Fibroblast of the conjunctiva (primary cell): ENCODE measurements around the gene CHRNB4.

ENCODE experiments used
- DNase-seq: peaks from one replicate; pipeline ENCODE4 v3.0.0-alpha.2; 2010; ENCODE audit warnings: low read depth

Gene CHRNB4

DNA sequence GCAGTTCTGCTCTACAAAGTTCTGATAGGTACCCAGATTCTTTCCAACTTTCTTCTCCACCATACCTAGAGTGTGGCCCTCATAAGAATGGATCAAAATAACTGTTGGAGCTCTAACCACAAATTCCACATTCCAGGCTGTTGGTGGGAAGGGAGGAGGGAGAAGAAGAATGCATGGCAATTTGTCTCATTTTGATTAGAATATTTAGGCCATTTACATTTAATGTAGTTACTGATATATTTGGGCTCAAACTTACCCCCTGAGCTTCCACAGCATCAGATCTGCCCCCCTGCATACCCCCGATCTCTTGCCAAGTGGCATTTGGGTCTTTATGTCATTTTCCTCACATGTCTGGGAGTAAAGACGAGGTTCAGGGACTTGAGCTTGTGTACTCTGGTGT, 7.7 kb downstream of the CHRNB4 start:
- DNase-seq = no peak

DNA sequence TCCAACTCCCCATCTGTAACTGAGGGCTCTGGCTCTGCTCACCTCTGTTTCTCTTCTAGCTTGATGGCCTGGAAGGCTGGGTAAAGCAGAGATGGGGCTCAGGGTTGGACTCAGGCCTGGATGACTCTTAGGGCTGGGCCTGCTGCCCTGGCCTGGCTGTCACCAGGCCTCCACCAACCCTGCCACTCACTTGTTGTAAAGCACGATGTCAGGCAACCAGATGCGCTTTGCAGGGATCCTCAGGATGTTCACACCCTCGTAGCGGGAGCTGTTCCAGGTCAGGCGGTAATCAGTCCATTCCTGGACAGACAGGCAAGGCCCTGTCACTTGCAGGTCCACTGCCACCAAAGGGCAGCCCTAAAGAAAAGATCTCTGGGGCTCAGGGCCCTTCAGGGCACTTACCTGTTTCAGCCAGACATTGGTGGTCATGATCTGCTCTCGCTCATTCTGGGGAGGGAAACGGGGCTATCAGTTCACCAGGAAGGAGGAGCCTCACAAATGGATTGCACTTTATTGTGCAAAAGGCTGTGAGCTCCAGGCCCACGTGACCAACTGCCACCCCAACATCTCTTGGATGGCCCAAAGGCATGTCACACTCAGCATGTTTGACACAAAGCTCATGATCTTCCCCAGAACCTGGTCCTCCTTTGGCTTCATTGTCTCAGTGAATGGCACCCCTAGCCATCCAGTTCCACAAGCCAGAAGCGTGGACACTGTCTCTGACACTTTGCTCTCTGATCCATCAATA, 9.9 kb downstream of the CHRNB4 start:
- DNase-seq = no peak

DNA sequence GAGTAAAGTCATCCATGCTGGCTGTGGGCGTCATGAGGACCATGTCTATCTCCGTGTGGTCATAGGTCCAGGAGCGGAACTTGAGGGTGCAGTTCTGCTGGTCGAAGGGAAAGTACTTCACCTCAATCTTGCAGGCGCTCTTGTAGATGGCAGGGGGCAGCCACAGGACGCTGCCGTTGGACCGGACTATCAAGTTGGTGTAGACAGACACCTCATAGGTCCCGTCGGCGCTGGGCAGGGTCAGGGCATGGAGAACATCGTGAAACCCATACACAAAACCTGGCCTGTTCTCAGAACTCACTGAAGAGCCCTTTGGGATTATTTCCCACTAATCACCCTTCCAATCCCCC, 11.3 kb downstream of the CHRNB4 start:
- DNase-seq = no peak

DNA sequence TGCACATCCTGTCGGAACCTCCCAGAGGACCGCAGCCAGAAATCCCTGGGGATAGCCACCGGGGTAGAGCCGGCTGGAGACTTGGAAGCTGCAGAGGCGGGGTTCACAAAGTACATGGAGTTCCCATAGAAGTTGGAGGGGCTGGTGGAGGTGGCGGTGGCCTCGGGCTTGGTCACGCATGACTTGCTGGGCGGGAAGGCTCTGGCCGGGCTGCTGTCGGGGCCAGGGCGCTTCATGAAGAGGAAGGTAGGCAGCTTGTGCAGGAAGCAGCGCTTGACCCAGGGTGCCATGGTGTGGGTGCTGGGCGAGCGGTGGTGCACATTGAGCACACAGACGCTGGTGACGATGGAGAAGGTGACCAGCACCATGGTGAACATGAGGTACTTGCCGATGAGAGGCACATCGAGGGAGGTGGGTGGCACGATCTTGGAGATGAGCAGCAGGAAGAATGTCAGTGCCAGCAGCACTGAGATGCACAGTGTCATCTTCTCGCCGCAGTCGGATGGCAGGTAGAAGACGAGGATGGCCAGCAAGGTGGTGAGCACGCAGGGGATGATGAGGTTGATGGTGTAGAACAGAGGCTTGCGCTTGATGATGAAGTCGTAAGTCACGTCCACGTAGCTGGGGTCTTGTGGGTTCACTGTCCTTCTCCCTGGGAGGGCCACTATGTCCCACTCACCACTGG, 11.8 kb downstream of the CHRNB4 start:
- no peak for DNase-seq

DNA sequence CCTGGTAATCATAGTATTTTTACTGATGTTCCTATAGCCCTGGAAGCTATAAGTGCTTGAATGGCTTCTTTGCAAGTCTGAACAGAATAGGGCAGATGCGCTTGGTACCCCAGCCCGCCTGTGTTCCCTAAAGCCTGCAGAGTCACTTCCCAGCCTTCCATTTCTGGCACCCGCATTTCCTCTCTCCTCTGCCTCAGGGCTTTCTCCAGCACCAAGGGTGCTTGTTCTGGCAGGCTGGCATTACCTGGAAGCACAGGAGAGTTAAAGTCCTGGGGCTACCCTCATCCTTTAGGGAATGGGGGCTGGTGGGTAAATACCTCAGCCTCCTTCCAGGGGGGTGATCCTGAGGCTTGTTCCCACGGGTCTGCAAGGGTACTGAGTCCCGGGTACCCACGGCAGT, 12.8 kb downstream of the CHRNB4 start:
- DNase-seq = no peak

DNA sequence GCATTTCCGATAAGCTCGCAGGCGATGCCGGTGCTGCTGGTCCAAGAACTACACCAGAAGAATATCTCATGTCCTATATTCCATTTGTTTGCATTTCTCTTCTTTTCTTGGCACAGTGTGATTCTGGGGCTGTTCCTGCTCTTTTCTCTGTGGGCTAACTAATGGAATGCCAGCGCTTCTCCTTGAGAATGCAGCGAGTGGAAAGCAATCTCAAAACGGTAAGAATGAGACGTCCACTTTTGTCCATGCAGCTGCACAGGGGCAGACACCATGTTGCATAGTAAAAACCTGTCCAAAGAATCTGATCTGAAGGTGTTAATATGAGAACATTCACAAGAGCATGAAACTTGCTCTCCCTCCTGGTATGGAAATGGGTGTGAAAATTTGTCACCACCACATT, 13.7 kb downstream of the CHRNB4 start:
- DNase-seq = no peak

DNA sequence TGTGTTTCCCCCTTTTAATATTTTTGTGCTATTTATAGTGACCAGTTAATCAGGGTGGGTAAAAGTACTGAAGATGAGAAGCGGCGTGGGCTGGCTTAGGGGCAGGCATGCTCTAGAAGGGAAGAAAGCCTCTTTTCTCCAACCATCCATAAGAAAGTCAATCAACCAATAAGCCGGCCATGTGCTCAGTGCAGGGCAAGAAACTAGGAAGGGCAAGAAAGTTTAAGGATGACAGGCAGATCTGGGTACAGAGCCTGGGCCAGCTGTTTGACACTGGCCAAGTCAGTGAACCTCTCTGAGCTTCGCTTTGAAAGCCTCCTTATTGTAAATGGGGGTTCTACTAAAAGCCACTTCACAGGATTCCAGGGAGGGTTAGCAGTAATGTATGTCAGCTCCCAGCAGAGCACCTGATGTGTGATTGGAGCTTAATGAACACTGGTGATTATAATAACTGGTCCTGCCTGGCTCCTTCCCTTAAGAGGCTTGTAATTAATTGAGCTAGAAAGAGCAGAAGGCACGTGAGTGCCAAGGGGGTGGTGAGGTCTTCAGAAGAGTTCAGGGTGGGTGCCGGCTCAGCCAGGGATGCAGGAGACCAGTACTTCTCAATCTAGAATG, 14.5 kb downstream of the CHRNB4 start:
- no peak for DNase-seq

DNA sequence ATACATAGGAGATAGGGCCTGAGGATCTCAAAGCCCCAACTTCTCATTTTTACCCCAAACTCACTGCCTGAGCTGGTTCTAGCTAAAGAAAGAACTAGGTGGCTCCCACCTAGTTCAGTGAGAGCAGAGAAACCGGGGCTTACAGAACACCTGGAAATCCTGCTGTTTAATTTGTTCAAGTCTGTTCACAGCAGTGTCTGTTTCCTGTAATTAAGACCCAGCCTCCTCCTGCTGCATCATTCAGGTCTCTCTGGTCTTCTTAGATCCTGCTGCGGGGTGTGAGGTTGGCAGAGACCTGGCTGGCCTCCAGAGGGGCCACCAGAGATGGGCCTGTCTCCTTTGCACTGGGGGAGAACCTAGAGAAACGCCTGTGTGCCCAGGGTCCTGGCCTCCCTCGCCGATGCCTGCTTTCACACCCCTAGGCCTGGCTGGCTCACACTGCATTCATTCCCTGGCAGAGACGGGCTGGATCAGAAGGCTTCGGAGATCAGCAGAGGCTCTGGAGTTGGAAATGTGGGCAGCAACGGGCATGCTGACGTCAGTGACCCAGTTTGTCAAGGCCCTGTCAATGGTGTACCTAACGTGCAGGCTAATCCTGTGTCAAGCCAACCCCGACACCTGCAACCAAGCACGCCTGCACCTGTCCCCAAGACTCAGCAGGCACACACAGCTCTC, 15.3 kb downstream of the CHRNB4 start:
- no peak for DNase-seq

DNA sequence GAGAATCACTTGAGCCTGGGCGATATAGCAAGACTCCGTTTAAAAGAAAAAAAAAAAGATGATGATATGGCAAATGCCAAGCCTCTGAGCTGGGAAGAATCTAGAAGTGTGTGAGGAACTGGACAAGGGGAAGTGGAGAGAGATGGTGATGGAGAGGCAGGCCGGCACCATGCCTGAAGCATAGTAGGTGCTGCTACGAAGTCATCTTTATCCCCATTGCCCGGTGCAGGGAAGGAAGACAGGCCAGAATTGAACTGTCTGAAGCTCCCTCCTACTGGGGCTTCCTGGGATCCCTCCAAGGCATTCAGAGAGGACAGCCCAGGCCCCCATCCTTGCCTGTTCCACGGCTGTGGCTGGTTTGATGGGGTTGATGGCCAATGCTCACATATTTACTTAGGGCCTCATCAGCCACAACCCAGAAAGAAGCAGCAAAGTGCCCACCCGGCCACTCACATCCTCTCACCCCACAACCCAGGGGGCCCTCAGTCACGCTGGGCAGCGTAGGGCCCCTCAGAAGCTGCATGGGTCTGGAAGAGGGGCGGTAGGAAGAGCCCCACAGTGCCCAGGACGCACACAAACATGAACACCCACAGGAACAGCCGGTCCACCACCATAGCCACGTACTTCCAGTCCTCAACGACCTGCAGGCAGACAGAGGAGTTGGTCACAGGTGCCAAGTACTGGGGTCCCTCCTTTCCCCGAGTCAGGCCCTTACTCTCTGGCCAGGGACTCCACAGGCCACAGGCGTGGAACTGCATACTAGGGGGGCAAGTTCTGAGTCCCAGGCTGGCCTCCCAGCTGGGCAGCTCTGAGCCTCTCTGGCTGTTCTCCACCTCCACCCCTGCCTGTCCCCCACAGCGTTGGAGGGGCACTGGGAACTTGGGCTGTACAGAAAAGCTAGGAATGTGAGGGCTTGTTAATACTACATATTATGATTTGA, 16.1 kb downstream of the CHRNB4 start:
- no peak for DNase-seq

DNA sequence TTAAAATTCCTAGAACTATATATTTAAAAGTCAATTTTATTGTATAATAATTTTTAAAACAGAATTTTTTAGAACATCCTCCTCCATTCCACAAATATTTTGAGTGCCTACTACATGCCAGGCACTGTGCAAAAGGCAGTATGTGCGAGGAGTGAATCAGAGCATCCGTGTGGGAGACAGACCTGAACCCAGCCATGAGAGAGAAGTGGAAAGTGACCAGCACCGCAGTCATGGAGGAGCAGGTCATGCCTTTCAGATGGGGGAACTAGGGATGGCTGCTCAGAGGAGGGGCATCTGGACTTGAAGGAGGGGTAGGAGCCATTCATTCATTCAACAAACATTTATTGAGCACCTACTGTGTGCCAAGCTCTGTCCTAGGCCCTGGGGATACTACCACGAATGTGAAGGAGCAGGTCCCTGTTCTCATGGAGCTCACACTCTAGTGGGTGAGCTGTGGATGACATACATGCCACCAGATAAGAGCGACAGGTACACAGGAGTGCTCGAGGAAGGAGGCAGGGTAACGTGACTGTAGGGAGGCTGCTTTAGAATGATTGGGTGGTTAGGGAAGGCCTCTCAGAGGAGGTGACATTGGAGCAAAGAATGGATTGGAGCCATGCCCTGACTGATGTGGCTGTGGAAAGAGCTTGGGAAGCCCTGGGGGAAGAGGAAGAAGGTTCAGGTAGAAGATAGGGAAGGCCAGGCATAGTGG, 17.1 kb downstream of the CHRNB4 start:
- DNase-seq = no peak

DNA sequence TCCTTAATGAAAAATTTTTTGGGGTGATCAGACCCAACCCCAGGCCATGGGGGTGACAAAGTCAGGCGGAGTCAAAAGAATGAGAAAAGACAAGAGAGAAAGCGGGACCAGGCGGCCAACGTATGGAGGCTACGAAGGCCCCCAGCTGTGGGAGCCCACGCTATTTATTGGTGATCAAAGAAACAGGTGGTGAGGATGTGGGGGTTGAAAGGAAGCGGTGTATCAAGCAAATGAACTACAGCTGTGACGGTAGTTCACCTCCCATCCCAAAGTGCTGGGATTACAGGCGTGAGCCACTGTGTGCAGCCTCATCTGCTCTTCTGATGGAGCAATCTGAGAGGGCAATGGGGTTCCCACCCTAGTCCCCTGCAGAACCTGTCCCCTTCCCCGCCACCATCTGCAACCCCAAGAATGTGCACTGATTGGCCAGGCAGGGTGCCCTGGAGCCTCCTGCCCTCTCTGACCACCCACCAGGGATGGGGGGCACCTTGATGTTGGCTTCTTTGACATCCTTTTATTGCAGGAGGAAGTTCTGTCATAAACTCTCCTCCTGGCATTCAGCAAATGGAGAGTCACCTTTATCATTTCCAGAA, 19.1 kb downstream of the CHRNB4 start:
- no peak for DNase-seq

DNA sequence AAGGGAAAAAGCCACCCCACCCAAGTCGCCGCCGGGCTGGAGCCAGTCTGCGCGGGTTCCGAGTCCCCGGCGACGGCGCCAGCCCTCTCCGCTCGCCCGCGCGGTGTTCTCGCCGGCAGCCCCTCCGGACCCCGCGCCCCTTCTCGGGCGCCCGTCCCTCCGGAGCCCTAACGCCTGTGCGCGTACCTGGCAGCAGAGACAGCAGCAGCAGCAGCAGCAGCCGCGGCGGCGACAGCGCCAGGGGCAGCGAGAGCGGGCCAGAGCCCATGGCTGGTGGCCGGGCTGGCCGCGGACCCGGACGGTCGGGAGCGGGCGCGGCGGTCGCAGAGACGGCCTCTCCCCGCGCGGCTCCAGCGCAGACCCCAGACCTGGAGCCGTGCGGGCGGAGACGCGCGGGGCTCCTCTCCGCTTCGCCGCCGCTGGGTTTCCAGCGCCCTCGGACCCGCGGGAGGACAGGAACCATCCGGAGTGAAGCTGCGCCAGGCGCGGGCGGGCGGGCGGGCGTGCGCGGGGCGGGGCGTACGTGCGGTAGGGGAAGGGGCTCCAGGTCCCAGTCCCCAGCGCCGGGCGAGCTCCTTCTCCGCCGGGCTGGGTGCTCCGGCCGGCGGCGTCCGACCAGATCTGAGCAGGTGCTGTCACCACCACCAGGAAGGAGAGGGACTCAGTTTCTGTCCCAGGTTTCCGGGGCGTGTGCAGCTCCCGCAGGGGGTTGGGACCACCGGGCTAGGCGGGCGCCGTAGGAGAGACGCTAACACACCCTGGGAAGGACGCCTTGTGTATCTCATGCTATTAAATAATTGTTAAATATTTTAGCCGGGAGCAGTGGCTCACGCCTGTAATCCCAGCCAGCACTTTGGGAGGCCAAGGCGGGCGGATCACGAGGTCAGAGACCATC, 20.2 kb downstream of the CHRNB4 start, which contains the start of gene CHRNA3:
CHRNA3 (minus strand) TSS at position 470 of the 895 bp plus-strand sequence; CDS start at position 268, 202 bp downstream.
- no peak for DNase-seq

DNA sequence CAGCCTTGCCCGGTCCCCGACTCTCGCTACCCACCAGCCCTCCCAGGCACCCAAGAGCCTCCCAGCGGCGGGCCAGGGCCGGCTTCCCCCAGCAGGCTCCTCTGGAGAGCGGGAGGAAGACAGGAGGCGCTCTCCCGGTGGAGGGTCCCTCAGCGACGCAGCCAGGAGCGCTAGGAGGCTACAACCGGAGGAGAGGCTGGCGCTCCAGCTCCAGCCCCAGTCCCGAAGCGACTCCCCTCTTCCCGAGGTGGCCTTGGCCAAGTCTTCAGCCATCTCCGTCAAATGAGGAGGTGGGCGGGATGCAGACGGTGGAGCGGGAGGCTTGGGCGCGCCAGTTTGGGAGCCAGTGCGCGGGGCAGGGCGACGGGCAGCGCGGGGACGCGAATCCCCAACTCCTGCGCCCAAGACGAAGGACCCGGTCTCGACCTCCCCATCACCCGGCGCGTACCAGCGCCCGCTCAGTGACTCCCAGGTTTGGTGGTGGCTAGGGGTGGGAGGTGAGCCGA, 20.9 kb downstream of the CHRNB4 start:
- DNase-seq = no peak

DNA sequence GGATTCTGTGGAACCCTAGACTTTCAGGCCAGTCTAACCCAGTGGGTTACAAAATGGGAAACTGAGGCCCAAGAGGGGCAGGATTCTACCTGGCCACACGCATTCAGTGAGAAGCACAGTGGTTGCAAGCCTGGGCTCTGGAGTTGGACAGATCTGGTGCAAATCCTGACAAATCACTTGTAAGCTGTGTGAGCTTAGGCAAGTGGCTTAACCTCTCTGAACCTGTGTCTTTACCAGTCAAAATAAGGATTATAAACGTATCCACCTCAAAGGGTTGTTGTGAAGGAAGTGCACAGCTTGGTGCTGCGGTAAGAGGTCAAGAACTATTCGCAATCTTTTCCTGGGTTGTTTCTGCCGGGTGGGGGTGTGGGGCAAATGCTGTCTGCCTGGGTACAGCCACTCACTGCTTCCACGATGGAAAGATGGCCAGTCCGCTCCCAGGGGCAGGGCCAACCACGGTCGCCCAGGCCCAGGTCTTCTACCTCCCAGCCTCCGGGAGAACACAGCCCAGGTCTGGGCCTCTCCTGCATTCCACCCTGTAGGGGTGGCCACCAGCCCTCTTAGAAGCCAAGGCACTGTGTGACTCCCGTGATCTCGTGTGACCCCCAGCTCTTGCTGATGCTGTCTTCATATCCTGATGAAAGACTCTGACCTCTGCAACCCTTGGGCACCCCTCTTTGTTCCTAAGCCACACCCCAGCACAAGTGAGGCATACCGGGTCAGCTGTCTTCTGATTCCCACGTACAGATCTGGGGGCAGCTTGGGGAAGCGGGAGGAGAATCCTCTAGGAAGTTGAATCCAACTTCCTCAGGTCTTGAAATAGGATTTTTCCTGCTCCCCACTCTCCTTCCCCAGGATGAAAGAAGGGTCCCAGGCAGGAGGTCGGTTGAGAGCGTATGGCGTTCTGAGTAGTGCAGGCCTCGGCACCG, 21.7 kb downstream of the CHRNB4 start:
- no peak for DNase-seq

DNA sequence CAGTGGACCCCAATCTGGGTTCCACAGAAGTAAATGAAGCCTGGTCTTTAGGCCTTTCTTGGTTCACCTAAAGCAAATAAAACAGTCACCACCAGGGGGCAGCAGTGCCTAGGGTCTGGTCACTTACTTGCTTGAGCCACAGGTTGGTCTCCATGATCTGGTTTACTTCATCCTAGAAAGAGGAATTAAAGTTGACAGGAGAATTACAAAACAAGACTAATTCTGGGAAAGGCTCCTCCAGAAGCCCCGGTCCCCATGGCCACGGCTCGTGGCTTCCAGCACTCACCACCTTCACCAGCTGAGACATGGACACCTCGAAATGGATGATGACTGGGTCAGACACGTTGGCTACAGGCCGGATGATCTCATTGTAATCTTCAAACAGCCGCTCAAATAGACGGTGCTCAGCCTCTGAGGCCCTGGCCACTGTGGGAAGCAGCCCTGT, 22.5 kb downstream of the CHRNB4 start:
- peak; percentile 63 for DNase-seq

DNA sequence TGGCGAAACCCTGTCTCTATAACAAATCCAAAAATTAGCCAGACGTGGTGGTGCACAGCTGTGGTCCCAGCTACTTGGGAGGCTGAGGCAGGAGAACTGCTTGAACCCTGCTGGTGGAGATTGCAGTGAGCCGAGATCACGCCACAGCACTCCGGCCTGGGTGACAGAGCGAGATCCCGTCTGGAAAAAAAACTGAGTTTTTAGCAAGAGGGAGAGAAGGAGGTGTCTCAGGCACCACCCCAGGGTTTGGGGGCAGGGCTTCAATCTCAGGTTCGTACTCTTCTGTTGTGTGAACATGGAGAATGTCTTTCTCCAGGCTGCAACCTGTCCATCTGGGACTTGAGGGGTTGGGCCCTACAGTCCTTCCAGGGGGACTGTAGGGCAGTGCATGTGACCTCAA, 22.9 kb downstream of the CHRNB4 start:
- DNase-seq = no peak

DNA sequence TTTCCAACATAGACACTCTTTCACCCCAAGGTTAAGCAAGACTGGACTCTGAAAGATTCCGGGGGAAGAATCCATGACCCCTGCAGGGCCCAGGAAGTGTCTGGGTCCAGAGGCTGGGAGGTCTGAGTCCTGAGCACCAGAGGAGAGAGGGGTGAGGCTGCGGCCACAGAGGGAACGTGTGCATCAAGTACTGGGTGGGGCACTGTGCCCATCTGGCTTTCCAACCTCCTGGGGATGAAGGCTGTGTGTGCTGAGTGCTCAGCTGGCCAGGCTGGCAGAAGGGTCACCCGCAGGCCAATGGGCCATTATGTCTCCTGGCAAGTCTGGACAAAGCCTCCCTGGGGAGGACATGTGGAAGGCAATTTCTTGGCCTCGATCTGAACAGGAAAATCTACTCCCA, 23.5 kb downstream of the CHRNB4 start:
- DNase-seq = no peak

DNA sequence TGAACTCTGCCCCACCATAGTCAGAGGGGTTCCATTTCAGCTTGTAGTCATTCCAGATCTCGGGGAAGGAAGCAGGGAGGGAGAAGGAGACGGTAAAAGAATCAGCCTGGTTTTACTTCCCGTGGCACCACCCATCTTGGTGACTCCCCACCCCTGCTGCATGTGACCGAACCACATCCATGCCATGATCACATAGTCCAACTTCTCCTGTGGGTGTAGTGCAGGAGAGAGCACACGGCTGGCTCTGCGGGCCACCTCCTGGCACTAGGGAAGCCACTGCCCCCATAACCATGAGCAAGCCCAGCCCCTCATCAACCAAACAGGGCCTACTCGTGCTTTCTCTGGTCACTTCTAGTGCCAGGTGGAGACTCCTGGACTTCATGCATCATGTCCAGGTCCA, 23.9 kb downstream of the CHRNB4 start:
- DNase-seq = no peak
